Measurements from ENCODE around the gene SNX25.
A peak's percentile ranks its signal among the peaks of the same experiment; 100 is the strongest.
"Not testable (repeated sequence)": the region's sequence is repeated elsewhere in the genome, so short reads cannot be mapped to it uniquely, and the experiment has no call there.

SNX25 gene

DNA sequence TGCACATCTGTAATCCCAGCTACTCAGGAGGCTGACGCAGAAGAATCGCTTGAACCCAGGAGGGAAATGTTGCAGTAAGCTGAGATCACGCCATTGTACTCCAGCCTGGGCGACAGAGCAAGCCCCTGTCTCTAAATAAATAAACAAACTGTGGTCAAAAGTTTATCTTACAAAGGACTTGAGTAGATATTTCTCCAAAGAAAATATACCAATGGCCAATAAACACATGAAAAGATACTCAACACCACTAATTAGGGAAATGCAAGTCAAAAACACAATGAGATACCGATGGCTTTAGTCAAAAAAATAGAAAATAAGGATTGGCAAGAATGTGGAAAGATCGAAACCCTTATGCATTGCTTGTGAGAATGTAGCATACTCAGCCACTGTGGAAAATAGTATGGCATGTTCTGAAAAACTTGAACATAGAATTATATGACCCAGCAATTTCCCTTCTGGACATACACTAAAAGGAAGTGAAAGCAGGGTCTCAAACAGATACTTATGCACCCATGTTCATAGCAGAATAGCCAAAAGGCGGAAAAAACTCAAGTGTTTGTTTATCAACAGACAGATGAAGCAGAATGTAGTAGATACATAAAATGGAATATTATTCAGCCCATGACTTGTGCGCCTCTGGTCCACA is 3.6 kb upstream of the SNX25 start:
- no peak for DNase-seq

DNA sequence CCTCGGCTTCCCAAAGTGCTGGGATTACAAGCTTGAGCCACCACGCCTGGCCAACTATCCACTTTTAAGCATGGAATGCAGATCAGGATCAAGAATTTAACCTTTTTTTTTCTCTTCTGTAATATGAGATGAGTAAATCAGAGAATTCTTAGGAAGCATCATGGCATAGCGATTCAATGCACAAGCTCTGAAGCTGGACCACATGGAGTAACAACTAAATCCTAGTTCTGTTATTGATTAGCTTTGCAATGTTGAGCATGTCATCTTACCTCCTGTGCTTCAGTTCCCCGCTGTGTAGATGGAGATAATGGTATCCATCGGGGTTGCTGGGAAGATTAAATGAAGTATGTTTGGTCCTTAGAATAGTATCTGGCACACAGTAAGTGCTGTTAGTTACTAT is 1.9 kb upstream of the SNX25 start:
- no peak for DNase-seq

DNA sequence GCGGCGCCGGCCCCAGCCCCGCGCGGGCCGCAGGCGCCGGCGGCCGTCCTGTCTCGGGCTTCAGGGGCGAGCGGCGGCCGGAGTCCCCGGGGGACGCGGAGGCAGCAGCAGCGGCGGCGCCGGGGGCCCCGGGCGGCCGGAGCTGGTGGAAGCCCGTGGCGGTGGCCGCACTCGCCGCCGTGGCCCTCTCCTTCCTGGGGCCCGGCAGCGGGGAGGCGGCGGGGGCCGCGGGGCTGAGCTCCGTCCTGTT is 379 bp downstream of the SNX25 start:
- DNase-seq: not testable (repeated sequence)

DNA sequence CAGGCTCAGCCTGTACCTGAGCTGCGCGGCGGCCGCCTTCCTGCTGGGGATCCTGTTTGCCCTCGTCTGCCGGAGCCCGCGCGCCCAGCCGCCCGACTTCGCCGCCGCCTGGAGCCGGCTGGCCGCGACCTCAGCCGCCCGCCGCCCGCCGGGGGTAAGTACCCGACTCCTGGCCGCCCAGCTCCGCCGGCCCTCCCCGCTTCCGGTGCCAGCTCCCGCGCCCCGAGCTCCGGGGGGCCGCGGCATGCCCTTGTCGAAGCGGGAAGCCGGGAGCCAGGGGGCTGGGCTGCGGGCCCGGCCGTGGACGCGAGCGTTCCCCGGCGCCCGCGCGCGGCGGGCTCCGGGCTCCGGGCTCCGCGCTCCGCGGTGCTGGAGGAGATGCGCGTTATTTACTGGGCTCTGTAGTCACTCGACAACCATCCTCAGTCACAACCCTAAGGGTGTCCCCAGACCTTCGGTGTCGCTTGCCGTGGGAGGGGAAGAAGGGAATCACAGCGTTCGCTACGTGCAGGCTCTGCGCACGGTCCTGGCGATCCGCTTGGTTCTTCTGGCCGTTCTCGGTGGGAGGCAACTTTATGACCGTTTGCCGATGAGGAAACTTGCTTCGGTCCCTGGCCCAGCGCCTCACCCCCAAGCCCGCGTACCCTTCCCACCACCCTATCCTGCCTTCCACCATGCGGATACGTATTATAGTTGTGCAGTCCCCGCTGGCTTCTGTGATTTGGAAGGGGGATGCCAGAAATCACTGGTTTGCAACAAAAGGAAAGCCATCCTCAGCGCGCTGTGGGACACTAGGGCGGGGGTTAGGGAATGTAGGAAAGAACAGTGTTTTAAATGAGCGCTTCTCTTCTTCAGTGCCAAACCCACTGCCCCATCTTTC is 944 bp downstream of the SNX25 start:
- peak; percentile 65 for DNase-seq

DNA sequence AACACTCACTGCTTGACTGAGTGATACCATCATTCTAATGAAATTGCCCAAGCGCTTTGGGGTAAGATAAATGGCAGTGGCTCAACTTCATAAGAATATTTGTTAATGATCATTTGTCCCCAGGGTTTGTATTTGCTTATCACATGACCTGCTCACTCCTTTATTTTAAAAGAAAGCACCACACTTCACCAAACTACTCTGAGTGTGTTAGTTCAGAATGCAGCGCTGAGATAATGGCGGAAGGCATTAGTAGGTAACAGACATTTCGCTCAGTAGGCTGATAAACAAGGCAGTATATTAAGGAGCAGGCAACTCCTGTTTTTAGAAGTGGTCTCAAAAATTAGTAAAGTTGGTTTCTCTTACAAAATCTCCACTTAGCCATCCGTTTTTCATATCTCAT is 1.6 kb downstream of the SNX25 start:
- DNase-seq: no peak

DNA sequence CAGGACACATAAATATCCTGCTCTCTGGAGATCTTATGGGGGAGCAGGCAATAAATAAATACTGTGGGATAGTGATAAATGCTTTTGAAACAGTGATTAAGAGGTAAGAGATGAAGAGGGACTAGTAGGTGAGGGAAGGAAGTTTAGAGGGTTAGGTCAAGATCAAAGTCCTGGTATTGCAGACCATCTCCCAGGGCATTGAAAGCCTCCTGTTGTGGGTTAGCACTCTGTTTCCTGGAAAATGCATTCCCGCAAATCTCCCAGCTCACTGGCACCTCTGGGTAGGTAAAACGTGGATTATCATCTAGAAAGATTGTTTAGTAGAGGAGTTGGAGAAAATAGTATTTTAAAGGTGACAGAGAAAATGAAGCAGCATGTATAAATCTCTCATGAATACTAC is 2.2 kb downstream of the SNX25 start:
- DNase-seq: no peak

DNA sequence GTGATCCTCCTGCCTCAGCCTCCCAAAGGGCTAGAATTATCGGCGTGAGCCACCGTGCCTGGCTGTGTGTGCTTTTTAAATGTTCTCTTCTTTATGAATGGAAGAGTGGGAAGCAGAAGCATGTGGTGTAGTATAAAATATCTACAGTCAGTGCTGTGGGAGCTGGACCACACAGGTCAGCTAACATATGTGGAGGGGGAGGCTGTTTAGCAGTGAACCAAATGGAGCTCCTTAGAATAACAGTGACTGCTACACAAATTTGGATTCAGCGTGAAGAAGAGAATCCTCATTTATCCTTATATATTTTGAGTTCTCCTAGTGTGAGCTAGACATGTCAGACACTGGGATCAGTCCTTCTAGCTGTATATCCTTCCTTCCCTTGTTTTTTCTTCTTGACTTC is 3.2 kb downstream of the SNX25 start:
- DNase-seq: no peak

DNA sequence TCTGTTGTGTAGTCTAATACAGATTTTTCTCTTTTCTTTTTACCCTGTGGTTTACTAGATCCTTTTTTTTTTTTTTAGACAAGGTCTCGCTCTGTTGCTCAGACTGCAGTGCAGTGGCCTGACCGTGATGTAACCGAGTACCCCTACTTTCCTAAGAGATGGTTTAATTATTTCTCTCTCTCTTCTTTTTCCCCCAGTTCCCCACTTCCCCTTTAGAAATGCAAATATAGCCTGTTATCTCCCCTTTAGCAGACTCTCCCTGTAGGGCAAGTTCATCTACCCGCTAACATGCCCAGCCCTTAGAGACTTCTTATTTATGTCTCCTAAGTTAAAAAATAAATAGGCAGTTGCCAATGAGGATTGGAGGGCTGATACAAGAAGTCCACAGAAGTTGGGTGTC is 4.5 kb downstream of the SNX25 start:
- no peak for DNase-seq

DNA sequence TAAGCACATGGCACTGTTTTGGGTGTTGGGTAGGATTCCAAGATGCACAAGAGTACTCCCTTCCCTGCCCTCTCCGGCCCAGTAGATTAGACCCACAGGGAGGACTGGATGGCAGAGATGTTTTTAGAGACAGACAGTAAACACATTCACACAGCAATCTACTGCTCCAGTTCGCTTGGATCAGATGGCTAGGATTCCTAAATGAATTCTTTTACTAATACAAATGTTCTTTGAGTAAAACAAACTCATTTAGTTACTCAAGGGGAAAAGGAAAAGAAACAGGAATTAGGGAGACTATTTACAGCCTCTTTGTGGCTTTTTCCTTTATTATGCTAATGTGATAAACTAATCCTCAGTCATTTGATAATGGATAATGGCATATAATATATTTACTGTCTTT is 5.9 kb downstream of the SNX25 start:
- DNase-seq: no peak

DNA sequence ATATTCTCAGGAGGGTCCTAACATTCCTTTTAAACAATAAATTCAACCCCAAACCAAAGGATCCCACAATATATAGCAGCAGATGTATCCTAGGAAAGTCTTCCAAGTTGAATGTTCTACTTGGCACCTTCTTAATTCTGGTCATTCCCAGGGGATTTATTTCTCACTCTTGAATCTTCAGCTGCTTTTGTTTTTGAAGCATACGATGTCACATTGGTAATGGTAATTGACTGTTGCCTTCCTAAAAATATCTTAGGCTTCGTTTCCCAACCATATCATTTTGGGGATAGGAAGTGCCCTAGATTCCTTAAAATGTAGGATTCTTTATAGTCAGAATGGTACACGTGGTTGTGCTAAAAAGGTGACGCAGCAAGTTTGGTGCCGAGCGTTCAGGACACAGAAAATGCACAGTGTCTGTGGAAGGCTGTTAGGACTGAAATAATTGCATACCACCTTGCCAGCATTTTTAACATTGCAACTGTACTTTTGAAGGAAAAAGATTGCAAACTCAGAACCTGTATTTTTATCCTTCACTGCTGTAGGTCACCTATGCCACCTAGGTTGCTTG is 8.1 kb downstream of the SNX25 start:
- no peak for DNase-seq

DNA sequence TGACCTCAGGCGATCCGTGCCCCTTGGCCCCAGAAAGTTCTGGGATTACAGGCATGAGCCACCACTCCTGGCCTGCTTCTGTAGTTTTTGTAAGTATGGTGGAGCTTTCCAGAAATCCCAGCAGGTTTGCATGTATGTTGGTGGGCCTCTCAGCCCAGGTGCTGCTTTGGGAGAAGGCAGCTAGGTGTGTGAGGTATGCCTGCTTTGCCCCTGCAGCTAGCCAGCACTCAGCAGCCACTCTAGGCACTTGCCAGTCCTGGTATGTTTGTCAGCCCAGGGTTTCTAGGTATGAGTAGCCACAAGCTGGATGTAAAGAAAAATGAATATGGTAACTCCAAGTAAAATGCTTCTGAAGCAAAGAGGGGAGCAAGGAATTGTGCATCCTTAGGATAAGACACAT is 8.9 kb downstream of the SNX25 start:
- DNase-seq: no peak

DNA sequence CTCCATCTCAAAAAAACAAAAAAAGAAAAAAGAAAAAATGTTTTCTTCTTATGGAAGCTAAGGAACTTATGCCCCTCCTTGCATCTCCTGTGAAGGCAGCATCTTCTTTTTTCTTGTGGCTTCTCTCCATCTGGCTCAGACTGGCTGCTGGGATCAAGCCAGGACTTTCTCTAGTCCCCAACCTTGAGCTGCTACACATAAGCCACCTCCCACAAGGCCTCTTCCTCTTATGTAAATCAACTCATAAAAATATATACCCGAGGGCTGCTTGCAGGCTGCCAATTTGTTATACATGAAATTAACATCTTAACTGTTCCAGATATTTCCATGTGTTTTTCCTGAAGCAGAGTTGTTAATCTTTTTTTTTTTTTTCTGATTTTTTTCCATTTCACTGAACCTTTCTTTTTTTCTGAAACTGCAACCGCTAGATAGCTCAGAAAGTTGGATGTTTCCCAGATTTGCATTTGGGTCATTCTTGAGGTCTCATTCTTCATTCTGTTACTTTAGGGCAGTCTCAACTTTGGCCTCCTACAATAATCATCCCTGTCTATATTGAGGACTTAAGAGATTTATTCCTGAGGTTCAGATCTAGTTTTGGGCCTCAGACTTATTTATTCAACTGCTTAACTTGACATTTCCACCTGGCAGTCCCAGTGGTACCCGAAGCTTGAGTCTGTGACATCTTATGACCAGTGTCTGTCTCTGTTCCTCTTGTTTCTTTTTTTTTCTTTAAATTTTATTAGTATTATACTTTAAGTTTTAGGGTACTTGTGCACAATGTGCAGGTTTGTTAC is 10.3 kb downstream of the SNX25 start:
- no peak for DNase-seq

DNA sequence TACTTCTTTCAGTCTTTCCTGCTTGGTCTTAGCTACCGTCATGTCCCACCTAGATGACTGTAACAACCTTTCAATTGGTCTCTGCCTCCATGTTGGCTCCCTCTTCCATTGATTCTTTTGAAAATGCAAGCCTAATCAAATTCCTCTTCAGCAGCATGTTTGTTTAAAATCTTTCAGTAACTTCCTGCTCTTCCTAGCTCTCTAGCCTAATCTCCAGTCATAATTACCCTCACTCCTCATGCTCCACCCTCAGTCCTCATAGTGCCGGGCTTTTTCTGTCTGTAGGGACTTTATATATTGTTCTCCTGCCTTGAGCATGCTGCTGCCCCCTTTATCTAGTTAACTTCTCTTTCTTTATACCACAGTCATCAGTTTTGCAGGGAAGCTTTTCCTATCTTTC is 12.1 kb downstream of the SNX25 start:
- no peak for DNase-seq

DNA sequence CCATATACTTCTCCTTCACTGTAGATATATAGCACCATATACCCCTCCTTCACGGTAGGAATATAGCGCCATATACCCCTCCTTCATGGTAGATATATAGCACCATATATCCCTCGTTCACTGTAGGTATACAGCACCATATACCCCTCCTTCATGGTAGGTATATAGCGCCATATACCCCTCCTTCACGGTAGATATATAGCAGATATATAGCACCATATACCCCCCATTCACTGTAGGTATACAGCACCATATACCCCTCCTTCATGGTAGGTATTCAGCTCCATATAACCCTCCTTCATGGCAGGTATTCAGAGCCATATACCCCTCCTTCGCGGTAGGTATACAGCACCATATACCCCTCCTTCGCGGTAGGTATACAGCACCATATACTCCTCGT is 12.5 kb downstream of the SNX25 start:
- no peak for DNase-seq

DNA sequence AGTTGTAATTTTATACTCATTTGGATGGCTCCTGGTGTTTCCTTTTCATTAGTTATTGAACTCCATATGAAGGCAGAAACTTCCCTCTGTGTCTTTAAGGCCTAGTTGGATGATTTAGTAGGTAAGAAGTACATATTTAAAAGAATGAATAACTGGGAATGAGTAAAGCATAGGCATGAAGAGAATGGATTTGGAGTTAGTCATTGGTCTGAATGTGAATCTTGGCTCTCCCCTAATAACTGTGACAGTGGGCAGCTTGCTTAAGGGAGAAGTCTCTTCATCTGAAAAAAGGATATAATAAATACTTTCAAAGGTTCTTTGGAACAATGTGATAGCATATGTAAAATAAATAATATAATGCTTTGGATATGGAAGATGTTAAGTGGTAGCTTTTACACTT is 13.2 kb downstream of the SNX25 start:
- DNase-seq: no peak

DNA sequence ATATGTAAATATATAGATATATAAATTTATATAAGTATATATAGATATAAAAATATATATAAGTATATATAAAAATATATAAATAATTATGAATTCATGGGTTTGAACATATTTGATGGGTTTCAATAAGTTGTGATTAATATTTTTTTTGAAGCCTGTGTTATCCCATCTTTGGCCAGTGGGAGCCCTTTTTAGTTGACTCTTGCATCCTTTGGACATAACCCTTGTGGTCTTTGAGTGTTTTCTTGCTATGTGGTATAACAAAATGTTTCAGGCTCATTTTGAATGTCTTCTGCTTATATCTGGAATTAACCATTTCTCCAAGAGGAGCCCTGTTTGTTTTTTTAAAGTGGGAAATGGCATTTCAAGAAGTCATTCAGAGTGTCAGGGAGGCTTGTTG is 15.2 kb downstream of the SNX25 start:
- DNase-seq: no peak

DNA sequence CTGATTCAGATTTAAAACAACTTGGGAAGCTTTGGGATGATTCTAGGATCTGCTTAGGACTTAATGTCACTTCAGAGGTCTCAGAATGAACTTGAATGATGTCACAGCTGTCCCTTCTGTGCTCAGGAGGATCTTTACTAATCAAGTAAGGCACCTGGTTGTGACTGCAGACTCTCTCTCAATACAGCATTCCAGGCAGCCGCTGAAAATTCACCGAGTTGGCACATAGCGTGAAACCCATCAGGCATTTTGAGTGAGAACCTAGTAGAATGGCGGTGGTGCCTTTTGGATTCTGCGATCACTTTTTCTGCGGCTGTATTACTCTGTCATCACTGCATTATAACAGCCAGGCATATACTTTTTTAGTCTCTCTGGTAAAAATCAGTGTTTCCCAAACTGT is 16.5 kb downstream of the SNX25 start:
- DNase-seq: no peak

DNA sequence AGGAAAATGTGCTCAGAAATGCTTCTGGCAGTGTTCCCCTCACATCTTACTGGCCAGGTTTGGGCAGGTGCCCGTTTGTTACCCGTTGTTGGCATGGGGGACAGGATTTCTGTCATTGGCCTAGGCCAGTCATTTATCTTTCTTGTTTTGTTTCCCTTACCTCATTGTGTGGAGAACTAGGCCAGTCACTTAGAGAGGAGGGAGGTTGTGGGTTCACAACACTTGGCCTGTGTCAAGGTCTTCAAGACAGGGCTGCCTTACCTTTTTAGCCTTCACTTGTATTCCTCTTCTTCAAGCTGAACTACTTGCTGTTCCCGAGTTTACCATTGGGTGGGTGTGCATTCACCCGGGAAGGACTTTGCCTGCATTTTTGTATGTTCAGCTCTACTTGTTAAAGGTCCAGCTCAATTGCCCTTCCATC is 17.7 kb downstream of the SNX25 start:
- DNase-seq: no peak

DNA sequence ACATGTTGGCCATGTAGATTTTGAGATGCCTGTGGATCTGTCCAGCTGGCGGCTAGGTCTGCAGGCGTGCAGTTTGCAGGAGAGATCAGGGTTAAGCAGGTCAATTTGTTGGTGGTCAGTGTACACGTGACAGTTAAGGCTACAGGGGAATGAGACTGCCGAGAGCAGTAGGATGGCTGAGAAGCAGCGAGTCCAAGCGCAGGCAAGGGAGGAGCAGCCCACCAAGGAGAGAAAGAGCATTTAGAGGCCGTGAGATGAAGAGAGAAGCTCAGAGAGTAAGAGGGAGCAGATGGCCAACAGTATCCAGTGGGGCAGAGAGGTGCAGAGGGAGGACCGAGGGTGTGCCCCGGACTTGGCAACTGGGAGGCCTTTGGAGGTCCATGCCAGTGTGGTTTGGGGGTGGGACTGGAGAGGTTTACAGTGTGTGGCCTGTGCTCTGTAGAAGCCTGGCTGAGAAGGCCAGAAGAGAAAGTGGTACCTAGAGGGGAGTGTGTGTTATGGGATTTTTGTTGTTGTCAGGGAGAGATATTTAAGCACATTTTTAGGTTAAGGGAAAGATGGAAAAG is 18.4 kb downstream of the SNX25 start:
- no peak for DNase-seq

DNA sequence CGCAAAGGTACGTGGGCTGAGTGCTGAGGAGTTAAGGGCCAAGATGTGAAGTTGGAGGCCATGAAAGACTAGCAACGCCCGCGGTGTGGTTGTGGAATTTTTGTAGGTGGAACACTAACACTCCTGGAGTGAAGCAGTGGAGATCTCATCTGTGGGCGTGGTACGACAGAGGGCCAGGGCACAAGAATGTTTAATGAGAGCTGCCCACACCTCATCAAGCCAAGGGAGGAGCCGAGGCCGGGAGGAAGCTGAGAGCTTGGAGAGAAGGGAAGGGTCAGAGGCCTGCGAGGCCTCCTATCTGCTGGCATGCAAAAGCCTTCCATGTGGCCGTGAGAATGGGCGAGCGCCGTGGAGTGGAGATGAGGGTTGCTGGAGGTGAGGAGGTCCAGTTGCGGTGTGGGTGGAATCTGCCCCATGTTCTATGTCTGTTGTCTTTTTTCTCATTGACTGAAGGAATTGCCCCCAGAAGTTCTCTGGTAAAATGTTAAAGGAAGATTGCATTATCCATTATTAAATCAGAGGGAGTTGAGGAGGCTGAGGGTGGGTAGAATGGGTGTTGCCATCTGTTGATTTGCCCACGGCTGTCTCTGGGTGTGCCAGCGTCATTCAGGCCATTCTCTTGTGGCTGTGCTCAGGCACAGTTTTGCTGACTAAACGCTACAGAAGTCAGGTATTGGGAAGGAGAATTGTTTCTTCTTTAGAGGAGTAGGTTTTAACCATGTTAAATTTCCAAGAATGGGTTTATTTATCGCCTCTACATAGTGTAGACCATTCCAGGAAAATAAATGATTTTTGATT is 19.8 kb downstream of the SNX25 start:
- no peak for DNase-seq

DNA sequence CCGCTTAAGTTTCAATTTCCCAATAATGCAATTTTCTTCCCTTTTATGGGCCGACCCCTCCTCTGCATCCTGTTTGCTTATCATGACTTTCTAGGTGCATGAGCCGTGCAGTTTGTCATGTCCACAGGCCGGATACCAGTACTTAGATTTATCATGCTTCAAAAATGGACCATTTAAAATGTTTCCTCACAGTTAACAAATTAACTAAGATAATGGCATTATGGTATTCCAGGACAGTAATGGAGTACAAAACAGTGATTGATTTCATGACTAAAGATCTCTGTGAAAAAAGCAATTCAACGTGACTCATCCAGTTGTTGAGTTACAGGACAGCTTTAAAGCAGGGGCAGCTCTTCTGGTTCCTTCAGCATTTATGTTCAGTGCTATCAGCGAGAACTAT is 23.0 kb downstream of the SNX25 start:
- no peak for DNase-seq

DNA sequence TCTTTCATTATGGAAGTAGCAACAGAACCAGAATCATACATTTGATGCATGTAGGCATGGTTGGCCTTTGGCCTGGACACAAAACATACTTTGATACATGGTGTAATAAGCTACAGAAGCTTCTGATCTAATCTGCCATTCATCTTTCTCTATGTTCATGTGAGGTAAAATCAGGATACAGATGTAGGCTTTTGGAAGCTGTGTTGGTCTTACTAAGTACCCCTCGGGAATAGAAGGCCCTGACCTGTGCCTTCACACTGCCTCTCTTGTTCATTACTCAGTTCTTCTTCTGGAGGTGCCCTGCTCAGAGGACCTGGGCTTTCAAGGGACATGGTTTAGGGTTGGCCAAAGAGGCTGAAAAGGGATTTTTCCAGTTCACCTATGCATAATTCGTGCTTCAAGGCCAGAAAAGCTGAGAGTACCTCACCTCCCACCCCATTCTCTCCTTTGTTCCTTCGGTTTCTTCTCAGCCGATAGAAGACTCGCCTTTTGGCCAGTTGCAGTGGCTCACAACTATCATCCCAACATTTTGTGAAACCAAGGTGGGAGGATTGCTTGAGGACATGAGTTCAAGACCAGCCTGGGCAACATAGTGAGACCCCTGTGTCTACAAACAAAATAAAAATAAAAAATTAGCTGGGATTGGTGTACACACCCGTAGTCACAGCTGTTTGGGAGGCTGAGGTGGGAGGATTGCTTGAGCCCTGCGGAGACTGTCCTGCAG is 25.9 kb downstream of the SNX25 start:
- no peak for DNase-seq

All from activated CD4-positive, alpha-beta T cell treated with anti-CD3 and anti-CD28 coated beads for 48 hours (primary cell).